SU-DHL-6 (cell line): ENCODE measurements around the gene GMDS.

Experiments used
- H2AFZ ChIP-seq: fragments of 200-600 bp; sonication (generic); 2 replicates; pipeline ENCODE4 v1.6.1; 2014; ENCODE audit warnings: low read depth, mild to moderate bottlenecking, moderate library complexity, mixed read lengths, antibody characterized with exemption, low read length; ENCODE audit not compliant: severe bottlenecking
- H3F3A ChIP-seq: fragments of 200-600 bp; shearing (Covaris generic); 2 replicates; pipeline ENCODE4 v1.6.0; 2016; ENCODE audit warnings: antibody characterized with exemption, mild to moderate bottlenecking; ENCODE audit not compliant: insufficient read depth
- H3K27ac ChIP-seq: fragments of 200-600 bp; sonication (generic); 2 replicates; pipeline ENCODE4 v1.5.1; 2016; ENCODE audit warnings: low read depth, mild to moderate bottlenecking, low read length, moderate library complexity, mixed read lengths
- H3K27me3 ChIP-seq: fragments of 200-600 bp; sonication (generic), shearing (Covaris generic); 2 replicates; pipeline ENCODE4 v1.6.0; 2014; ENCODE audit warnings: mild to moderate bottlenecking, low read length
- H3K36me3 ChIP-seq: fragments of 200-600 bp; sonication (generic); 2 replicates; pipeline ENCODE4 v1.6.1; 2014; ENCODE audit warnings: mild to moderate bottlenecking, low read length, mixed read lengths
- H3K4me2 ChIP-seq: fragments of 300-600, 200-600 bp; shearing (Covaris generic), sonication (generic); 2 replicates; pipeline ENCODE4 v1.6.0; 2014; ENCODE audit warnings: low read length, low read depth, mild to moderate bottlenecking; ENCODE audit not compliant: poor library complexity, severe bottlenecking
- H3K4me3 ChIP-seq: fragments of 200-600 bp; sonication (generic); 2 replicates; pipeline ENCODE4 v1.5.1; 2014; ENCODE audit warnings: antibody characterized with exemption, low read length, mild to moderate bottlenecking, mixed read lengths; ENCODE audit not compliant: insufficient read depth, poor library complexity, severe bottlenecking
- H3K79me2 ChIP-seq: fragments of 200-600 bp; sonication (generic); 2 replicates; pipeline ENCODE4 v1.6.1; 2014; ENCODE audit warnings: mild to moderate bottlenecking, low read length, moderate library complexity; ENCODE audit not compliant: insufficient read depth
- H3K9ac ChIP-seq: fragments of 200-600 bp; sonication (generic); 2 replicates; pipeline ENCODE4 v1.7.0; 2014; ENCODE audit warnings: mild to moderate bottlenecking, low read length
- H3K9me2 ChIP-seq: fragments of 200-600 bp; sonication (generic); replicated peaks from 2 replicates; pipeline ENCODE4 v1.6.1; 2014; ENCODE audit warnings: low read length; ENCODE audit not compliant: insufficient read depth
- H3K9me3 ChIP-seq: fragments of 200-600 bp; sonication (generic); 2 replicates; pipeline ENCODE4 v1.6.1; 2014; ENCODE audit warnings: low read length, mixed read lengths; ENCODE audit not compliant: insufficient read depth
- H4K20me1 ChIP-seq: fragments of 200-600 bp; sonication (generic); 2 replicates; pipeline ENCODE4 v1.6.1; 2014; ENCODE audit warnings: low read depth, mild to moderate bottlenecking, antibody characterized with exemption, low read length, moderate library complexity, mixed read lengths
- EZH2phosphoT487 ChIP-seq: fragments of 200-600 bp; sonication (generic), shearing (Covaris generic); conservative IDR thresholded peaks from 2 replicates; pipeline ENCODE4 v1.6.1; 2018; ENCODE audit warnings: mild to moderate bottlenecking, antibody characterized with exemption, low read length, moderate library complexity, mixed read lengths
- TF ChIP-seq, protein P1 (sequence below): fragments of 200-600 bp; sonication (generic); IDR thresholded peaks from one replicate; pipeline ENCODE4 v1.5.1; 2017; ENCODE audit warnings: antibody characterized with exemption, mild to moderate bottlenecking, low read length, moderate library complexity; ENCODE audit not compliant: insufficient read depth, poor library complexity, severe bottlenecking

GMDS gene

GRCh38 chr6:1827984-1828793 is 417.2 kb downstream of the GMDS start:
- Histone ChIP-seq H3F3A (no peaks in the 10 kb centered on the region), H3K9me2 (no peaks in the 10 kb centered on the region), H3K27me3 (no peaks in the 10 kb centered on the region), H3K79me2 (no peaks in the 10 kb centered on the region), H3K27ac (no peak overlapping the region), H3K4me2 (no peak overlapping the region), H3K9me3 (peaks cover 13% of the 10 kb centered on the region), H2AFZ (no peak overlapping the region), H3K9ac (no peak overlapping the region), H3K4me3 (no peak overlapping the region), H4K20me1 (no peaks in the 10 kb centered on the region), H3K36me3 (peaks cover 3% of the 10 kb centered on the region; the same call in 1 of the 2 replicates)
- no peak for TF ChIP-seq EZH2phosphoT487
- TF ChIP-seq, protein P1, sequence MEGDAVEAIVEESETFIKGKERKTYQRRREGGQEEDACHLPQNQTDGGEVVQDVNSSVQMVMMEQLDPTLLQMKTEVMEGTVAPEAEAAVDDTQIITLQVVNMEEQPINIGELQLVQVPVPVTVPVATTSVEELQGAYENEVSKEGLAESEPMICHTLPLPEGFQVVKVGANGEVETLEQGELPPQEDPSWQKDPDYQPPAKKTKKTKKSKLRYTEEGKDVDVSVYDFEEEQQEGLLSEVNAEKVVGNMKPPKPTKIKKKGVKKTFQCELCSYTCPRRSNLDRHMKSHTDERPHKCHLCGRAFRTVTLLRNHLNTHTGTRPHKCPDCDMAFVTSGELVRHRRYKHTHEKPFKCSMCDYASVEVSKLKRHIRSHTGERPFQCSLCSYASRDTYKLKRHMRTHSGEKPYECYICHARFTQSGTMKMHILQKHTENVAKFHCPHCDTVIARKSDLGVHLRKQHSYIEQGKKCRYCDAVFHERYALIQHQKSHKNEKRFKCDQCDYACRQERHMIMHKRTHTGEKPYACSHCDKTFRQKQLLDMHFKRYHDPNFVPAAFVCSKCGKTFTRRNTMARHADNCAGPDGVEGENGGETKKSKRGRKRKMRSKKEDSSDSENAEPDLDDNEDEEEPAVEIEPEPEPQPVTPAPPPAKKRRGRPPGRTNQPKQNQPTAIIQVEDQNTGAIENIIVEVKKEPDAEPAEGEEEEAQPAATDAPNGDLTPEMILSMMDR, result no peak

DNA sequence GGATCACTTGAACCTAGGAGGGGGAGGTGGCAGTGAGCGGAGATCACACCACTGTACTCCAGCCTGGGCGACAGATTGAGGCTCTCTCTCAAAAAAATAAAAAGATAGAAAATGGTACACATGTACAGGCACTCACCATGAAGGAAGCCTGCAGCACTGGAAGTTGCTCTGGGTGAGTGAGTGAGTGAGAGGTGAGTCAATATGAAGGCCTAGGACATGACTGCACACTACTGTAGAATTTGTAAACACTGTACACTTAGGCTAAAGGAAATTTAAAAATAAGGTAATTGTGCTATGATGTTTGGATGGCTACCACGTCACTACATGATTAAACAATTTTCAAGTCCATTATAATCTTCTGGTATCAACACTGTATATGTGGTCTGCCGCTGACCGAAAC is 419.5 kb downstream of the GMDS start:
- Histone ChIP-seq H3K9me2 (no peaks in the 10 kb centered on the region), H3K27ac (no peak overlapping the region), H3K79me2 (no peaks in the 10 kb centered on the region), H3K4me2 (no peak overlapping the region), H4K20me1 (no peaks in the 10 kb centered on the region), H2AFZ (no peak overlapping the region), H3K9ac (no peak overlapping the region), H3K36me3 (peaks cover 3% of the 10 kb centered on the region; the same call in 1 of the 2 replicates), H3K9me3 (peaks cover 13% of the 10 kb centered on the region), H3K4me3 (no peak overlapping the region), H3F3A (no peaks in the 10 kb centered on the region), H3K27me3 (no peaks in the 10 kb centered on the region)
- no peak for TF ChIP-seq EZH2phosphoT487
- TF ChIP-seq, protein P1, result no peak

- no peak for TF ChIP-seq EZH2phosphoT487
- TF ChIP-seq, protein P1, result no peak
- H3K36me3 ChIP-seq, result peaks cover 3% of the 10 kb centered on the region; the same call in 1 of the 2 replicates
- H4K20me1 ChIP-seq, result no peaks in the 10 kb centered on the region
- no peaks in the 10 kb centered on the region for H3K9me2 ChIP-seq
- H2AFZ ChIP-seq, result no peak overlapping the region
- no peak overlapping the region for H3K27ac ChIP-seq
- H3F3A ChIP-seq, result no peaks in the 10 kb centered on the region
- H3K9me3 ChIP-seq, result peaks cover 13% of the 10 kb centered on the region
- no peak overlapping the region for H3K4me3 ChIP-seq
- H3K9ac ChIP-seq, result no peak overlapping the region
- no peaks in the 10 kb centered on the region for H3K27me3 ChIP-seq
- peak overlapping the region; percentile 11 for H3K4me2 ChIP-seq
- no peaks in the 10 kb centered on the region for H3K79me2 ChIP-seq
These were observed 420.1 kb downstream of the GMDS start for GRCh38 chr6:1825277-1825676.
